ENCODE data around the gene VCAM1. TPM values are rescaled to one million over a fixed set of nuclear protein-coding genes. Genes with fewer than 3 reads are reported as not detected.

Gene VCAM1
- total and polyA plus RNA-seq, 2 experiments from 2014 or later: not detected

DNA sequence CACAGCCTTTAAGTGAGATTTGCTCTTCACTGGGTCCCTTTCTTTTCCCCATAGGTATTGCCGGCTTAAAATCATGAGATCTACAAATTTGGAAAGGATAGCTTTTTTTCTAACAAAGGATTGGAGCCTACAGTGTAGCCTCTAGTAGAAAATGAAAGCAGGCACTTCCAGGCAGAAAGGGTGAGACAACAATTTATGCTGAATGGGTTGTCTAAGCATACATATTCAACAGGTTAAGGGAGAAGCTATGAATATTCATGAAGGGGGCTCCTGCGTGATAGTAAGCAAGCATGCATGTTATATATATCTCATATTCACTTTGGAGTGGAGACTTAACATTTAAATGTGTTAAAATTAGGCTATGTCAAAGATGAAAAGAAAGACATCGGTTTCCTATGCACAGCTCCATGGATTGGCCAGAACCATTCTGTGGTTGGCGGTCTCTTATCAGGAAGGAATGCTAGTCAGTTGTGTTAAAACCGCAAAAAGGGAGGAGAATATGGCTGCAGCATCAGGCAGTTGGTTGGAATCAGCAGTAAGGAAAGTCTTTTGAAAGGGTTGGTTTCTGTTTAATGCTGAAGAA lies 66.0 kb downstream of the VCAM1 start (continued):
- TF ChIP-seq, protein P1, sequence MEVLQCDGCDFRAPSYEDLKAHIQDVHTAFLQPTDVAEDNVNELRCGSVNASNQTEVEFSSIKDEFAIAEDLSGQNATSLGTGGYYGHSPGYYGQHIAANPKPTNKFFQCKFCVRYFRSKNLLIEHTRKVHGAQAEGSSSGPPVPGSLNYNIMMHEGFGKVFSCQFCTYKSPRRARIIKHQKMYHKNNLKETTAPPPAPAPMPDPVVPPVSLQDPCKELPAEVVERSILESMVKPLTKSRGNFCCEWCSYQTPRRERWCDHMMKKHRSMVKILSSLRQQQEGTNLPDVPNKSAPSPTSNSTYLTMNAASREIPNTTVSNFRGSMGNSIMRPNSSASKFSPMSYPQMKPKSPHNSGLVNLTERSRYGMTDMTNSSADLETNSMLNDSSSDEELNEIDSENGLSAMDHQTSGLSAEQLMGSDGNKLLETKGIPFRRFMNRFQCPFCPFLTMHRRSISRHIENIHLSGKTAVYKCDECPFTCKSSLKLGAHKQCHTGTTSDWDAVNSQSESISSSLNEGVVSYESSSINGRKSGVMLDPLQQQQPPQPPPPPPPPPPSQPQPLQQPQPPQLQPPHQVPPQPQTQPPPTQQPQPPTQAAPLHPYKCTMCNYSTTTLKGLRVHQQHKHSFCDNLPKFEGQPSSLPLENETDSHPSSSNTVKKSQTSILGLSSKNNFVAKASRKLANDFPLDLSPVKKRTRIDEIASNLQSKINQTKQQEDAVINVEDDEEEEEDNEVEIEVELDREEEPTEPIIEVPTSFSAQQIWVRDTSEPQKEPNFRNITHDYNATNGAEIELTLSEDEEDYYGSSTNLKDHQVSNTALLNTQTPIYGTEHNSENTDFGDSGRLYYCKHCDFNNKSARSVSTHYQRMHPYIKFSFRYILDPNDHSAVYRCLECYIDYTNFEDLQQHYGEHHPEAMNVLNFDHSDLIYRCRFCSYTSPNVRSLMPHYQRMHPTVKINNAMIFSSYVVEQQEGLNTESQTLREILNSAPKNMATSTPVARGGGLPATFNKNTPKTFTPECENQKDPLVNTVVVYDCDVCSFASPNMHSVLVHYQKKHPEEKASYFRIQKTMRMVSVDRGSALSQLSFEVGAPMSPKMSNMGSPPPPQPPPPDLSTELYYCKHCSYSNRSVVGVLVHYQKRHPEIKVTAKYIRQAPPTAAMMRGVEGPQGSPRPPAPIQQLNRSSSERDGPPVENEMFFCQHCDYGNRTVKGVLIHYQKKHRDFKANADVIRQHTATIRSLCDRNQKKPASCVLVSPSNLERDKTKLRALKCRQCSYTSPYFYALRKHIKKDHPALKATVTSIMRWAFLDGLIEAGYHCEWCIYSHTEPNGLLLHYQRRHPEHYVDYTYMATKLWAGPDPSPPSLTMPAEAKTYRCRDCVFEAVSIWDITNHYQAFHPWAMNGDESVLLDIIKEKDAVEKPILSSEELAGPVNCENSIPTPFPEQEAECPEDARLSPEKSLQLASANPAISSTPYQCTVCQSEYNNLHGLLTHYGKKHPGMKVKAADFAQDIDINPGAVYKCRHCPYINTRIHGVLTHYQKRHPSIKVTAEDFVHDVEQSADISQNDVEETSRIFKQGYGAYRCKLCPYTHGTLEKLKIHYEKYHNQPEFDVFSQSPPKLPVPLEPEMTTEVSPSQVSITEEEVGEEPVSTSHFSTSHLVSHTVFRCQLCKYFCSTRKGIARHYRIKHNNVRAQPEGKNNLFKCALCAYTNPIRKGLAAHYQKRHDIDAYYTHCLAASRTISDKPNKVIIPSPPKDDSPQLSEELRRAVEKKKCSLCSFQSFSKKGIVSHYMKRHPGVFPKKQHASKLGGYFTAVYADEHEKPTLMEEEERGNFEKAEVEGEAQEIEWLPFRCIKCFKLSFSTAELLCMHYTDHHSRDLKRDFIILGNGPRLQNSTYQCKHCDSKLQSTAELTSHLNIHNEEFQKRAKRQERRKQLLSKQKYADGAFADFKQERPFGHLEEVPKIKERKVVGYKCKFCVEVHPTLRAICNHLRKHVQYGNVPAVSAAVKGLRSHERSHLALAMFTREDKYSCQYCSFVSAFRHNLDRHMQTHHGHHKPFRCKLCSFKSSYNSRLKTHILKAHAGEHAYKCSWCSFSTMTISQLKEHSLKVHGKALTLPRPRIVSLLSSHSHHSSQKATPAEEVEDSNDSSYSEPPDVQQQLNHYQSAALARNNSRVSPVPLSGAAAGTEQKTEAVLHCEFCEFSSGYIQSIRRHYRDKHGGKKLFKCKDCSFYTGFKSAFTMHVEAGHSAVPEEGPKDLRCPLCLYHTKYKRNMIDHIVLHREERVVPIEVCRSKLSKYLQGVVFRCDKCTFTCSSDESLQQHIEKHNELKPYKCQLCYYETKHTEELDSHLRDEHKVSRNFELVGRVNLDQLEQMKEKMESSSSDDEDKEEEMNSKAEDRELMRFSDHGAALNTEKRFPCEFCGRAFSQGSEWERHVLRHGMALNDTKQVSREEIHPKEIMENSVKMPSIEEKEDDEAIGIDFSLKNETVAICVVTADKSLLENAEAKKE (CRISPR knock-in tag; IDR thresholded peaks at IDR 0.05): no peak
- TF ChIP-seq ZNF331 (CRISPR knock-in tag; IDR thresholded peaks at IDR 0.05; ENCODE audit: low read depth) (no peak), NANOG (IDR thresholded peaks at IDR 0.05; ENCODE audit: borderline replicate concordance) (no peak)
- TF ChIP-seq, protein P2, sequence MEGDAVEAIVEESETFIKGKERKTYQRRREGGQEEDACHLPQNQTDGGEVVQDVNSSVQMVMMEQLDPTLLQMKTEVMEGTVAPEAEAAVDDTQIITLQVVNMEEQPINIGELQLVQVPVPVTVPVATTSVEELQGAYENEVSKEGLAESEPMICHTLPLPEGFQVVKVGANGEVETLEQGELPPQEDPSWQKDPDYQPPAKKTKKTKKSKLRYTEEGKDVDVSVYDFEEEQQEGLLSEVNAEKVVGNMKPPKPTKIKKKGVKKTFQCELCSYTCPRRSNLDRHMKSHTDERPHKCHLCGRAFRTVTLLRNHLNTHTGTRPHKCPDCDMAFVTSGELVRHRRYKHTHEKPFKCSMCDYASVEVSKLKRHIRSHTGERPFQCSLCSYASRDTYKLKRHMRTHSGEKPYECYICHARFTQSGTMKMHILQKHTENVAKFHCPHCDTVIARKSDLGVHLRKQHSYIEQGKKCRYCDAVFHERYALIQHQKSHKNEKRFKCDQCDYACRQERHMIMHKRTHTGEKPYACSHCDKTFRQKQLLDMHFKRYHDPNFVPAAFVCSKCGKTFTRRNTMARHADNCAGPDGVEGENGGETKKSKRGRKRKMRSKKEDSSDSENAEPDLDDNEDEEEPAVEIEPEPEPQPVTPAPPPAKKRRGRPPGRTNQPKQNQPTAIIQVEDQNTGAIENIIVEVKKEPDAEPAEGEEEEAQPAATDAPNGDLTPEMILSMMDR (conservative IDR thresholded peaks at IDR 0.05; ENCODE audit: low read depth in 2 of 2): no peak

DNA sequence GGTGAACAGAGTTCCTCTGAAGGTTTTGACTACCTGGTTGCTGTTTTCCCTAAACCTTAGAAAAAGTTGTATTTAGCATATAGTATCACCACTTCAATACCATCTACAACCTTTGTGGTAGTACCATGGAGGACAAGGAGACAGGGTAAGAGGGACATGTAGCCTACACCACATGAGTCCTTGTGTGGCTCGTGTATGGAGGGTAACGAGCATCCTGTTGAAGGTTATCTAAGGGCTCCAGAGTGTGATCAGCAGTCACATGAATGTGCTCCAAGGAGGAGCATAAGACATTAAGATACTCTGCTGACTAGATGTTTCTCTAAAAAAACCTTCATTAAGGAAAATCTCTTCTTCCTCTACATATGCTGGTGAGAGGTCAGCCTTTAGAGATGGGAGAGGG lies 67.3 kb downstream of the VCAM1 start:
- Mint-ChIP-seq H3K4me1 (peaks cover 13% of the 10 kb centered on the region; the same call in 2 of the 3 replicates), H3K27me3 (ENCODE audit: insufficient read depth, low read depth, poor library complexity) (no peaks in the 10 kb centered on the region), H3K4me3 (no peak overlapping the region), H3K36me3 (ENCODE audit: low read depth) (peaks cover 7% of the 10 kb centered on the region), H3K9me3 (peaks cover 10% of the 10 kb centered on the region), H3K27ac (no peak overlapping the region)
- no peak overlapping the region for H3K27ac ChIP-seq (ENCODE audit: low read depth)
- H3K9me2 ChIP-seq (ENCODE audit: insufficient read depth): no peaks in the 10 kb centered on the region
- no peak overlapping the region for H3K4me3 ChIP-seq
- TF ChIP-seq ZNF114 (CRISPR knock-in tag; IDR thresholded peaks at IDR 0.05) (no peak), CREB1 (CRISPR knock-in tag; IDR thresholded peaks at IDR 0.05; ENCODE audit: low read depth) (no peak), JUNB (IDR thresholded peaks at IDR 0.05; ENCODE audit: unreplicated experiment) (no peak), NANOG (IDR thresholded peaks at IDR 0.05; ENCODE audit: borderline replicate concordance) (no peak)
- H3K4me2 ChIP-seq: no peak overlapping the region
- no peaks in the 10 kb centered on the region for H3K79me2 ChIP-seq (replicated peaks; ENCODE audit: insufficient read depth)
- H3F3A ChIP-seq (replicated peaks; ENCODE audit: low read depth): no peaks in the 10 kb centered on the region
- H3K27me3 ChIP-seq (ENCODE audit: insufficient read depth): no peaks in the 10 kb centered on the region
- DNase-seq (ENCODE audit: low spot score) (no peak), ATAC-seq (no peak)
- H3K4me1 ChIP-seq (ENCODE audit: insufficient read depth): no peaks in the 10 kb centered on the region
- H2AFZ ChIP-seq: no peak overlapping the region
- no peaks in the 10 kb centered on the region for H4K20me1 ChIP-seq (replicated peaks; ENCODE audit: insufficient read depth)
- H3K36me3 ChIP-seq (ENCODE audit: insufficient read depth): no peaks in the 10 kb centered on the region

Other genes starting within 250 kb of the VCAM1 start
- 0.28 TPM in 1 of 2 replicates, not detected in the other for gene GPR88, start 181.6 kb upstream of the VCAM1 start, total RNA-seq (2014; rRNA removed; shearing (Covaris generic))
- not detected in 2 replicates for gene GPR88, start 181.6 kb upstream of the VCAM1 start, polyA plus RNA-seq (2016; fragmentation: Nextera tagmentation; extraction: Ambion mirVana)
- 45.4 and 68.9 TPM in 2 replicates for gene EXTL2, start 175.1 kb downstream of the VCAM1 start, total RNA-seq (2014; rRNA removed; shearing (Covaris generic))
- 37.6 and 45.3 TPM in 2 replicates for gene EXTL2, start 175.1 kb downstream of the VCAM1 start, polyA plus RNA-seq (2016; fragmentation: Nextera tagmentation; extraction: Ambion mirVana)
- gene SLC30A7, start 176.3 kb downstream of the VCAM1 start, total RNA-seq (2014; rRNA removed; shearing (Covaris generic)): 22.5 and 25.1 TPM in 2 replicates
- 7.7 and 9.8 TPM in 2 replicates for gene SLC30A7, start 176.3 kb downstream of the VCAM1 start, polyA plus RNA-seq (2016; fragmentation: Nextera tagmentation; extraction: Ambion mirVana)